ENCODE measurements around the gene PPIL6.

The PPIL6 gene

GRCh38 chr6:109363753-109364152, 76.7 kb downstream of the PPIL6 start:
- no peak for DNase-seq (ENCODE audit: low read depth in 2 of 2)

DNA sequence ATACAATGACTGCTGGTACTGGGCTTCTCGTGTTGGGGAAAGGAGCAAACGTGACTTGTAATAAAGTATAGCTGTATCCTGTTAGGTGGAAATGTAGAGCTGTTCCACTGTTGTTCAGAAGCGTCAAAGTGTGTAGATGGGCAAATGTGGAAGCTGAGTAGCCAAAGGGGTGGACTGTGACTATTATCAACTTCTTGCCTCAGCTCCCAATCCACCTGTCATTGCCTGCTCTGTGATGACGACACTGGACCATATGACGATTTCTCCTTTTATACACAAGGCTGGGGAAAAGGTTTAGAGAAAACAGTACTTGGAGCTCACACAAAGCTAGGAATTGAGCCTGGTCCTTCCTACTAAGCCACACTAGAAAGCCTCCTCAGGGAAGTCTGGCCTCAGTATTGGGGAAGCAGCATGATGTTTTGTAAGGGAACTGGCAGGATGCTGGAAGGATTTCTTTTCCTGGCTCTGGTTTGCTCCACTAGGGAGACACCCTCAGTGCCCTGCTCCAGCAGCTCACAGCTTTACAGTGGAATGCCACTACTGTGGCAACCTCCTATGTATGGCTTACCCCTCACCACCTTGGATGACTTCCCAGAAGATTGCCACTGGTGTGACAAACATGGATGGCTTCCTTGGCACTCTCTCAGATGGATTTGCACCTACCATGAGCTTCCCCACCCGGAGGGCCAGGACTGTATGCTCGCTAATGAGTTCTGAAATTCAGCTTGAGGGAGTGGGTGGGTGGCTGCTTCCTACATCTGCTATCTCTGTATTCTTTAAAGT, 78.1 kb downstream of the PPIL6 start:
- DNase-seq (ENCODE audit: low read depth in 2 of 2), result no peak

- no peak for DNase-seq (ENCODE audit: low read depth in 2 of 2)
Observed at GRCh38 chr6:109360791-109361190, 79.6 kb downstream of the PPIL6 start.

DNA sequence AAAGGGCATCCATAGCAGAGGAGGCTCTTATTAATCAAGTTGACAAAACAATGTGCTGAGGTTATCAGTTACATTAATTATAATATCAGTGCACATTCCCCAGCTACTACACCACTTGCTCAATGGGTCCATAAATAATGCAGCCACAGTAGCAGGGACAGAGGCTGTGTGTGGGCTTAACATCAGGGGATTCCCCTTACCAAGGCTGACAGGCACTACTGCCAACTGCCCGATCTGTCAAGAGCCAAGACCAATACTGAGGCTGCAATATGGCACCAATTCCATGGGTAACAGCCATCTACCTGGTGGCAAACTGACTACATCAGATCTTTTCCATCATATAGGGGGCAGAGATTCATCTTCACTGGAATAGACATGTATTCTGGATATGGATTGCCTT, 80.1 kb downstream of the PPIL6 start:
- DNase-seq (ENCODE audit: low read depth in 2 of 2), result no peak

GRCh38 chr6:109359248-109359647, 81.2 kb downstream of the PPIL6 start:
- DNase-seq (ENCODE audit: low read depth in 2 of 2), result no peak

GRCh38 chr6:109358204-109358603, 82.2 kb downstream of the PPIL6 start:
- DNase-seq (ENCODE audit: low read depth in 2 of 2), result no peak

DNA sequence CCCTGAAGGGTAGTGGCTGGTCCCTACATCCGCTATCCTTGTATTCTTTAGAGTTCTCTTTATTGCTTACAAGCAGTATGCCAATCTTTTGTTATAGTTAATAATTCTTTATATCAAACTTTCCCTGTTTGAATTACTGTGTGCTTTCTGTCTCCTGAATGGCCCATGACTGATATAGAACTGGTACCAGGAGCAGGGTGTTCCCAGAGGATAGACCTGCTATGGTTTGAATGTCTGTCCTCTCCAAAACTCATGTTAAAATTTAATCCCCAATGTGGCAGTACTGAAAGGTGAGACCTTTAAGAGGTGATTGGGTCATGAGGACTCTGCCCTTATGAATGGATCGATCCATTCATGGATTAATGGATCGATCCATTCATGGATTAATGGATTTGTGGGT, 84.2 kb downstream of the PPIL6 start:
- DNase-seq (ENCODE audit: low read depth in 2 of 2), result no peak

- DNase-seq (ENCODE audit: low read depth in 2 of 2), result no peak
Observed at GRCh38 chr6:109351231-109352130, 88.9 kb downstream of the PPIL6 start.

GRCh38 chr6:109349419-109349987, 90.9 kb downstream of the PPIL6 start:
- no peak for DNase-seq (ENCODE audit: low read depth in 2 of 2)

DNA sequence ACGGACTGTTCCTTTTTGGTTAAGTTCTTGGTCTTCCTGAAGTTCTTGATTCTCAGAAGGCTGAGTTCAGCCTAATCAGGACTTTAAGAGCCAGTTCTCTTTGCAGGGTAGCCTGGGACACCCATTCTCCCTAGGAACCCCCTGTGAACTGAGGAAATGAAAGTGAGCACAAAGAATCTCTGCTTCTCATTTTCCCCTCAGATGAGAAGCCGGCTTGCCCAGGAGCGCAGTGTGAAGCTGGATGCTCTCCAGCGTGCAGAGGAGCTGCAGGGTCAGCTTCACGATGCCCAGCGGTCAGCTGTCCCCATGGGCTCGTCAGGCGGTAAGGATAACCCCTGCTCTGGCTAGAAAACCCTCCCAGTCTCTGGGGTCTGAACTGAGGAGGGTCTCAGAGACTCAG, 92.2 kb downstream of the PPIL6 start:
- no peak for DNase-seq (ENCODE audit: low read depth in 2 of 2)

- no peak for DNase-seq (ENCODE audit: low read depth in 2 of 2)
Observed at GRCh38 chr6:109347779-109348178, 92.6 kb downstream of the PPIL6 start.

- no peak for DNase-seq (ENCODE audit: low read depth in 2 of 2)
Observed at GRCh38 chr6:109345986-109346385, 94.4 kb downstream of the PPIL6 start.

DNA sequence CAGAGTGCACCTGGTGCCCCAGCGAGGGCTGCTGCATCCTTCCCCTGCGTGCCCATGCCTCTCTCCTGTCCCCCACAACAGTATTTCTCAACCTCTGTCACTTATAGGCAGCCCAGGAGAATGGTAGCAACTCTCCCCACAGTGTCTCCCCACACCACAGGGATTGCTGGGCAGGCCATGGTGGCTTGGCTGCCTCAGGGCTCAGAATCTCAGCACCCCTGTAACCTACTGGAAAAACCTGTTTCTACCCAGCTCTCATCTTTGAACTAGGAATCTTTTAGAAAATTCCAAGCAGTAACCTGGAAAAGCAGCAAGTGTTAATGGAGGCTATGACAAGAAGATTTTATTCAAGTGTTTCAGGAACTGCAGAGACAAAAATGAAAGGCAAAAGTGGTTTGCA, 96.2 kb downstream of the PPIL6 start:
- DNase-seq (ENCODE audit: low read depth in 2 of 2), result no peak

DNA sequence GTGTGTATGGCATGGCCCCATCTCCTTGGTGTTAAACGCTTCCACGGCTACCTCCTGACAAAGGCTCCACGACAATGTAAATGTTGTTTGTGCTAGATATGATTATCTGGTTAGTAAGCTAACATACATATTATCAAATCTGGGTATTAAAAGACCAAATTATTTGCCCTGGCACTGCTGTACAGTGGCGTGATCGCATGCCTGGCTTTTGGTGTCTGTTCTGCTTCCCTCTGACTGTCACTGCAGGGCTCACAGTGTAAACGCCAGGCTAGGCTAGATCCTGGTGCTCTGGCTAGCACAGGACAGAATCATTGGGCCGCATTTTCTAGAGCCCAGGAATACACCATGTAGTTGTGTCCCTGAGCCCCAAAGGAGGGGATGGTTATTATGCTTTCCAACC, 96.9 kb downstream of the PPIL6 start:
- DNase-seq (ENCODE audit: low read depth in 2 of 2), result no peak

DNA sequence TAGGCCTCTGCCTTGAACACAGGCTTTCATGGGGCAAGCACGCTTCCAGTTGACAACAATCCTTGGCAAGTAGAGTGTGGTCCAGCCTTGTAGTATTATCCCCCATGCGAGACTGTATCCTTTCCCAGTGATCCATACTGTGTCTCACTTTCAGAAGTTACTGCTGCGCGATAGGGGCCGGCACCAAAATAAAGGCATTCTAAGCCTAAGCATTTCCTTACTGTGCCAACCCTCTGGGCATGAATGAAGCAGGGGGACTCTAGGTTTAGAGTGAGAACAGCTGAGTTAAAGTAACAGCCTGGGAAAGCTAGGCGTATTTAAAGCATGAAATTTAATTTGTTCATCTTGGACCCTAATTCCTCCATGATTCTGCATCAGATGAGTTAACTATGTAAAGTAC, 97.5 kb downstream of the PPIL6 start:
- DNase-seq (ENCODE audit: low read depth in 2 of 2), result no peak

DNA sequence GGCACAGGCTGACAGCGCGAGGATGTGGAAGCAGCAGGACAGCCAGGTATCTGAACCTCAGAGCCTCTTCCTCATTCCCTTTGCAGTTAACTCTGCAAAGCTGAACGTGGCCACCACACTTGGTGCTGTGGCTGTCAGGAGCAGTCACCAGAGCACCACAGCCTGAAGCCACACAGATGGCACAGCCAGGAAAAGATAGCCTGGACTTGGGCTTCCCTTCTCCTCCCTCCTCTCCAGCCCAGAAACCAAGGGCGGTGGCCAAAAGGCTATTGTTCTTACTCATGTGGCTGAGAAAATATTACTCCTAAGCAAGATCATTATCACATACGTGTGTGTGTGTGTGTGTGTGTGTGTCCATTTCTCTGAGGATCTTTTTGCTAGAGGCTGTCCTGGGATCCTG, 97.9 kb downstream of the PPIL6 start:
- DNase-seq (ENCODE audit: low read depth in 2 of 2), result no peak

DNA sequence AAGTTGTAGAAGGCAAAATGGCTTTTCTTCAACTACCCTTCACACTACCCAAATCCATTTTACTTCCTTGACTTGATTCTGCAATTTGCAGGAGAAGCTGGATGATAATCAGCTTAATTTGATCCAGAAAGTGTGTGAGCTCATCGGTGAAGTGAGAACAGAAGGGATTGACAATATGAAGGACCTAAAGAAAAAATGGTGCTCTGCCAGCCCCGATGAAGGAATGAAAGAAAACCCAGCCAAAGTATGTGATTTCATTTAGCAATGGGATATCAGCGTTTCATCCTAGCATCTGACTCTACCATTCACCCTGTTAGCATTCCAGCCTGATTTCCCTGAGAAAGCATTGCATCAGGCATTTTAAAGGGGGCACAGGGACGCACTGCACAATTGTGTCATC, 99.6 kb downstream of the PPIL6 start:
- DNase-seq (ENCODE audit: low read depth in 2 of 2), result no peak
